Fibroblast of peridontal ligament (primary cell): ENCODE results near the gene PPP1R14C.

Source experiments
- DNase-seq: peaks from one replicate; pipeline ENCODE4 v3.0.0-alpha.2; 2010; ENCODE audit errors: extremely low read depth

Gene PPP1R14C

DNA sequence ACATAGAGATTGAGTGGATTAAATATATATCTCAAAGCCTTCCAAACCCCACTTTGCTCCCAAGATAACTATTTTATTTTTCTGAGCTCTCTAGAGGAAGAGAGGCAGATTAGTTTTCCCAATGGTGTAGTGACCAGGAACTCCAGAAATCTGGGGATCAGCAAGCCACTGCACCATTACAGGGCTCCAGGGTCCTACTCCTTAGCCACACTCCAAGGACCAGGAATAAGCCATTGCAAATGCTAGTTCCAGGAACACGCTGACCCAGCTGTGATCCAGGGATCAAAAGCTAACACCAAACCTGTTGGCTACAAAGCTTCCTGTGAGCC is 128.3 kb downstream of the PPP1R14C start:
- no peak for DNase-seq

DNA sequence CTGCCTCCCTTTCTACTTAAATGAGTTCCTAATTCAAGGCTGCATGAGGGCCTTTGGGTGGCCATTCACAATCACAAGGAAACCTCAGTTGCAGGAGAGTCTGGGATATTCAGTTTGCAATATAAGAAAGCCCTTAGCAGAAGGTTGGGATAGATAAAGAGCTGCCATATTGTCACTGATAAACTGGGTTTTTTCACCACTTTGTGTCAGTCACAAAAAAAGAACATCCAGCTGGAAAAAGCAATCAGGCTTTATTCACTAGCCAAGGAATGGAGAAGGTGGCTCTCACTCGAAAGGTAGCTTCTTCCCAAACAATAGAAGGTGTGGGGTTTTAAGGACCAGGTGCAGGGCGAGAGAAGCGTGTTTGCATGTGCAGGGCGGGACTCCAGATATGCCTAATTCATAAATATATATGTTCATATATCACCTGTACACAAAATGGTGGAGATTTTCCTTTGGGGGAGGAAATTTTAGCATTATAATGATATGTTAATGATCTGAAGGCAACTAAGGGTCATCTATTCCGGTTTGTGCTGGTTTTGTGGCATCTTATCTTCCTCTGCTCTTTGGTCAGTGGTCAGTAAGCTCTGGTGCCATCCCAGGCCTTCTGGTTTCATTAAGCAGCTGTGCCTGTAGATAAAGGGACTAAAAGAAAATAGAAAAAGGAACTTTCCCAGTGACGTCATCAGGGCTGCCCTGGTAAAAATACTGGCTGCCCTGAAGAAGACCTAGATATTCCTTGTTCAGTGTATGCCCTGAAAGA is 128.8 kb downstream of the PPP1R14C start:
- DNase-seq = no peak

DNA sequence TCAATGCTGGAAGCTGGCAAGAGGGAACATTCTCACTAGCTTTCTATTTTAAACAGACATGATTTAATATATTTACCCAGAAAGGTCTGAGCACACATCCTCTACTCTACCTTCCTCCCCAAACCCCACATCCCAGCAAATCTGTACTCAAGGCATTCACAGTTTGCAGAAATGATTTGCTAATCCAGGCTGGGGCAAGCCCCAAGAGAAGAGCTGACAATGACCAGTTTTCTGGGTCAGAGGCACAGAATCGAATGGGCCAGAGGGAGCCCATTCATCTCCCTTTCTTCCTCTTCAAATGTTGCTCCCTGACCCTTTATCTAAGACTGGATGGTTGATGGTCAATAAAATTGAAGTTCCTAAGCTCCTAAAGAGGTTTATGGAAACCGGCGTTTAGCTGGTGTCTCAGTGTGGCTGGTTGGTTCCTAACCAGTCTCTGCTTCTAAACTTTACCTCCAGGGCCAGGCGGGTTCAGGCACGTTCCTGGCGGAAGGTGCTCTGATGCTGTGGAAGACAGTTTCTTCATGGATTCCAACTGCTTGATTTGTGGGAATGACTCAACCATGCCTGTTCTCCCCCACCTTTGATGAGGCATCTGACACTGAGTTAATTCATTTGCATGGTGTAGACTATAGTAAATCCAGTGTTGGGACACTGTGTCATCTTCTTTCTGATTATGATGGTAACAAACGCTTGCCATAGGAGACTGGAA is 129.6 kb downstream of the PPP1R14C start:
- DNase-seq = no peak

DNA sequence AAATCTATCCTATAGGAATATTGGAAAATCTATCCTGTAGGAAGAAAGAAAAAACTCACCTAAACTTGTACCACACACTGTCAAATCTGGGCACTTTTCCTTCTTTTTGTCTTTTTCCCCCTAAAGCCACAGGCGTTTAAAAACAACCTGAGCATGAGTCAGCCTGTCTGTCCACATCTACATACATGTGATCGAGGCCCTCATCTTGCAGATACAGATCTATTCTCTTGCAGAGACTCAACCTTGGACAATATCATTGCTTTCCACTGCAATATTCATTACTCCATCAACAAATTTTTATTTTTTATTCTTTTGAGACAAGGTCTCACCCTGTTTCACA is 130.1 kb downstream of the PPP1R14C start:
- DNase-seq = no peak

DNA sequence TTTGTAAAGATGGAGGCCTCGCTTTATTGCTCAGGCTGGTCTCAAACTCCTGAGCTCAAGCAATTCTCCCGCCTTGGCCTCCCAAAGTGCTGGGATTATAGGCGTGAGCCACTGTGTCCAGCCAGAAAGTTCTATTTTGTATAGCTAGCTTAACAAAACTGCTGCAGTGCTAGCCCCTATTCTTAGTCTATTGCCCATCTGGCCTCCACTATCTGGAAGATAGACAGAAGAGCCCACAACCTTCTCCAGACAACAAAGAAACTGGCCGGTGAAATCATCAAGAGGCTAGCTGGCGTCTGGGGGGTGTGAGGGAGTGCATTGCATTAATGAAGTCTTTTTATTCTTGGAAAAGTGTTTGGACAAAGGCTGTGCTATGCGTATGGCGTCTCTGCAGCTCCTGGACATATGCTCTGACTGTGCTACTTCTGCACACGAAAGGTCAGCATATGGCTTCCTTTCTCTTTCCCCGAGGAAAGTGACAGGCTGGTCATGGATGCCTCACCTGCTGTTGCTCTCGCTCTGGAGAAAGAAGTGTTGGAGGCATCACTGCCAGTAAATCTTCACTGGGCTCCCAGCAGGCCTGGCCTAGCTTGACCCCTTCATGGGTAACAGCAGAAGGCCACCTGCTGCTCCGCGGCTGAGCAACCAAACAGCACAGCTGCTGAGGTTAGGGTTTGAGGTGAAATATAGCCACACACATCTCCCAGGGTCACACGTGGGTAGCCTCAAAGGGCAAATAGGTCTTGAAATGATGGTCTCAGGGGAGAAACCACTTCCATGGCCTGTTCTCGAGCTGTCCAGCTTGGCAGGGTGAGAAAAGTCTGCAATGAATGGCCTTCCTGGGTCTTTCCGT is 130.8 kb downstream of the PPP1R14C start:
- DNase-seq = no peak

DNA sequence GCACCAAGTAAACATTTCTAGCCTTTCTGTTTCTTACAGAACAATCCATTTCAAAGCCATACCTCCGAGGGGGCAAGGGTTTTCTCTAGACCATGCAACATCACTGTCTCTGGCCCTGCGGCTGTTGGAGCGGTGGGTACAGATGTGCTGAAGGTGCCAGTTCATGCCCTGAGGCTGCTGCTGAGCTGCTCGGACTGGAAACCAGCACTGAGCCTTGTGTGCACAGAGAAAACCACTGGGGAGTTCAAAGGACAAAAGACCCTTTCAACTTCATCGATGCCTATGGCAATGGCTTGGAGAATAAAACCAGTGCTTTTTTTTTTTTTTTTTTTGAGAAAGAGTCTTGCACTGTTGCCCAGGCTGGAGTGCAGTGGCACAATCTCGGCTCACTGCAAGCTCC is 132.6 kb downstream of the PPP1R14C start:
- no peak for DNase-seq

DNA sequence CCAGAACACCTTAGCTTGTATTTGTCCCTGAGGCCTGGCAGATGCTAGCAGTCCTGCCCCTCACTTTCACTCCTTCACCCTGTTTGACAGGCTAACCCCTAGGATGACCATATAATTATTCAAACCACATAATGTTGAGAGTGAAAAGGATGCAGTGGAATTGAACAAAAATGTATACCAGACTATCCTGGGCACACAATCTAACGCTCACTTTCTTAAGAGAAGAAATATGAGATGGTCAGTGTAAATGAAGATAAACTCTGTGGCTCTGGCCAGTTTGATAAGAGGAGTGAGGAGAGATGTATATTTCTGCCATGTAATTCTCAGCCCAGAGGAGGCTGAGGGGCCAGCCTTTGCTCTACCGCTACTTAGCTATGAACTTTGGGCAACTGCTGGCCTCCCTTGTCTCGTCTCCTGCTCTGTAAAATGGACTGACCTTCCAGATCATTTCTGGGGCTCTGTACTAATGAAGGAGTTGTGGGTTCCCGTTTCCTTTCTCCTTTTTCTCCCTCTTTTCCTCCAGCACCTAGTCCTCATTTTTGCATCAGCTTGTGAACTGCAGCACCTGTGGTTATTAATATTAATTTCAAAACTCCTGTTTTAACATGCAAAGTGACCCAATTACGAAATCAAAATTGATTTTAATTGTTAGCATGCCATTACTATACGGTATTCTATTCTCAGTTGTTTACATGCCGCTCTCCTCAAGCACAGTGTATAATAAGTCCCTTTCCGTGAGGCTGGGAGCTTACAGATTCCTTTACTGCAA is 133.5 kb downstream of the PPP1R14C start:
- no peak for DNase-seq

DNA sequence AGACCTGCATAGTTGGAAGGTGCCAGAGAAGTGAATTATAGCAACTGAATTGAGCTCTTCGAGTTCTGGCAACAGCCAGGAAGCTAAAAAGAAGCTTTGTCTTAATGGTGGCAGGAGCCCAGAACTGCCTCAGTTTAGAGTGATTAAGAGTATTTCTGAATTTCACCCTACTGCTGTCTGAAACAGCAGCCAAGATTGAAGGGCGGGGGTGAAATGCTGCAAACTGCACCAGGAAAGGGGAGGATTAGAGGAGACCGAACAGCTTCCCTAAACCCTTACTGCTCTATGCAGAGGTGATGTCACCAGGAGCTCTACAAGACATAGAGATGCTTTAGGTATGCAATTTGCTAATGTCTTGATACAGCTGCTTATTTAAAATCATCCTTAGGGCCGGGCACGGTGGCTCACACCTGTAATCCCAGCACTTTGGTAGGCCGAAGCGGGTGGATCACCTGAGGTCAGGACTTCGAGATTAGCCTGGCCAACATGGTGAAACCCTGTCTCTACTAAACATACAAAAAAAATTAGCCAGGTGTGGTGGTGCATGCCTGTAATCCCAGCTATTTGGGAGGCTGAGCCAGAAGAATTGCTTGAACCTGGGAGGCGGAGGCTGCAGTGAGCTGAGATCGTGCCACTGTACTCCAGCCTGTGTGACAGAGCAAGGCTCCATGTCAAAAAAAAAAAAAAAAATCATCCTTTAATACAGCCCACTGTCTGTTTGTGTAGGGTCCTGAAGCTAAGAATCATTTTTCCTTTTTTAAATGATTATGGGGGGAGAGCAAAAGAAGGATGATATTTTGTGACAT is 134.3 kb downstream of the PPP1R14C start:
- no peak for DNase-seq

DNA sequence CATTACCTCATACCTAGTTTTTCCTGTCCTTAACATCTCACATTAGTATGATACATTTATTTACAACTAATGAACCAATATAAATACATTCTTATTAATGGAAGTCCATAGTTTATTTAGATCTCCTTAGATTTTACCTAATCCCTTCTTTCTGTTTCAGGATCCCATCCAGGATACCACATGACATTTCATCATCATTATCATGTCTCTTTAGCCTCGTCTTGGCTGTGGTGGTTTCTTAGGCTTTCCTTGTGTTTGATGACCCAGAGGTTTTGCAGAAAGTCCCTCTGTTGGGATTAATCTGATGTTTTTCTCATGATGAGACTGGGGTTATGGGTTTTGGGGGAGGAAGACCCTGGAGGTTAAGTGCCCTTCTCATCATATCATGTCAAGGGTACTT is 136.7 kb downstream of the PPP1R14C start:
- DNase-seq = no peak

DNA sequence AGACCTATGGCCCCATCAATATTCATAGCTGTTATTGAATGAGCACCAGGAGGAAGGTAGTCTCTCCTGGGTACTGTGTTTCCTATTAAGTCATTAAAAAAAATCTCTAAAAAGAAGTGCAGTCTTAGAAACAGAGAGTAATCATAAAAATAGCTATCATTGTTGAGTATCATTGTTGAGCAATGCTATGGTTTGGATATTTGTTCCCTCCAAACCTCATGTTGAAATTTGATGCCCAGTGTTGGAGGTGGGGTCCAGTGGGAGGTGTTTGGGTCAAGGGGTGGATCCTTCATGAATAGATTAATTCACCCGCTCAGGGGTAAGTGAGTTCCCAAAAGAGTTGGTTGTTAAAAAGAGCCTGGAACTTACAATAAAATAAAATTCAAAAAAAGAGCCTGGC is 137.9 kb downstream of the PPP1R14C start:
- no peak for DNase-seq

DNA sequence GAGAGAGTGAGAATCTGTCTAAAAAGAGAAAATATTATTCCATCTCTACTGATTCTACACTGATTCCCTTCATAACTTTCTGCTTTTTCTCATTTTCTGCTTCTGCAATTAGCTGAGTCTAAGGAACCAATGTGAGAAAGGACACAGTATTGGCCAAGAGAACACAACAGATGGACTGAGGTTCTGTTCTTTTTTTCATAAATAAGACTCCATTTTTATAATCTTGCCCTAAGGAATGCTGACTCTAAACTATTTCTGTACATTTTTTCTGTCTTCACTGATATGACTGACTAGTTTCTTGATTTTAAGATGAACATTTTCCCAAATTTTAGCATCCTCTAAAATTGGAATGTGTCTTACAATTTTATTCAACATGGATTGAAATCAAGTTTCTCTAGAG is 138.9 kb downstream of the PPP1R14C start:
- no peak for DNase-seq

DNA sequence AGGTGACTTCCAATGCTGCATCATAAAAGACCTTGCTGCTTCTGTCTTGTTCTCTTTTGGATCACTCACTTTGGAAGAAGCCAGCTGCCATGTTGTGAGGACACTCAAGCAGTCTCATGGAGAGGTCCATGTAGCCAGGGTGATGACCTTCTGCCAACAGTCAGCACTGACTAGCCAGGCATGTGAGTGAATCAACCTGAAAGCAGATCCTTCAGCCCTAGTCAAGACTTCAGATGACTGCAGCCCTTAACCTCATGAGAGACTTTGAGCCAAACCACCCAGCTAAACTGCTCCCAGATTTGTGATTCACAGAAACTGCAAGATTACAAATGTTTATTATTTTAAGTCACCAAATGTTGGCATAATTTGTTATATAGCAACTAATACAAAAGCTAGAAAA is 140.0 kb downstream of the PPP1R14C start:
- no peak for DNase-seq

DNA sequence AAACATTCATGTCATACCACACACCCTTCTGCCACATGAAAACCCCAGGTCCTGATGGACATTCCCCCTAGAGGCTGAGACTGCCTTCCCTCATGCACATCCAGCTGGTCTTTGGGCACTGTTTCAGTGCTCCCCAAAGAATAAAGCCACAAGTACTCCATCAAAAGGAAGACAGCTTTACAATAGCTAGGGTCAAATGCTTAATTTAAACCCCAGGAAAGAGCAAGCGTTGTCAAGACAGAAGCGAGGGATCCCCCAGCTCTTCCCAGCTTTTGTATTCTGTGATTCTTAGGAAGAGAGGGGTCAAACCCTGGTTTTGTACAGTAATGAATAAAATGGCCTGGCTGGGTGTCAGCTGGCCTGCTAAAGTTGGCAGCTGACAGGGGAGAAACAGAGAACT is 143.6 kb downstream of the PPP1R14C start:
- DNase-seq = no peak

DNA sequence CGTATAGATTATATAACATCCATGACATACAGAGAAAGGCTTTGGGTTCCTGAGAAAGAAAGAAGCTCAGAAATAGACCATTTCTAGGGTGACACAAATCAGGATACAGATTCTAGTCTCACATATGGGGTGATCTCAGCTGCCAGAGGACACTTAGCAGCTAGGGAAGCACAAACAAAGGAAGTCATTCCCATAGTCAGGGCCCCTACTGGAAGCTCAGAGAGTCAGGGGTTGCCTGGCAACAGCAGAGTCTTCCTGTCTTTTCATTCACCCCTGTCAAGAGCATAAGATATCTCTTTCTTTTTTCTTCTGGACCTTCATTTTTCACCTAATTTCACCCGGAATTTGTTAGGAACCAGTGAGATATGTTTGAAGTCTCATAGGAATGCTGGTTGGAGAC is 144.1 kb downstream of the PPP1R14C start:
- no peak for DNase-seq

DNA sequence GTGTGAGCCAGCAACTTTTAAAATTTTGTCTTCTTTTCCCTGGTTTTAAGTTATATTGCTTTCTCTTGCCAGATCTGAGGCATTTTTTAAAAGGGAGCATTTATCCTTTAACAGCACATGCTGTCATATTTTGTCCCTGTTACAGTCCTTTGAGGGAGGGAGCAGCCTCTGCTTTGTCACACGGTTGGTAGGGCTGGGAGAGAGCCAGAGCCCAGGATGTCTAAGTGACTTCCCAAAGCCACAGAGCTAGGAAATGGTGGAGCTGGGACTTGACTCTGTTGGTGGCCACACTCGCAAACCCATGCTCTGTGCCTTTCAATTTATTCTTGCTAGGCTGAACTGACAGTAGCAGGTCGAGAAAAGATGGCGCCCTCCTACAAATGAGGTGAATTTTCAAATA is 145.6 kb downstream of the PPP1R14C start:
- no peak for DNase-seq

DNA sequence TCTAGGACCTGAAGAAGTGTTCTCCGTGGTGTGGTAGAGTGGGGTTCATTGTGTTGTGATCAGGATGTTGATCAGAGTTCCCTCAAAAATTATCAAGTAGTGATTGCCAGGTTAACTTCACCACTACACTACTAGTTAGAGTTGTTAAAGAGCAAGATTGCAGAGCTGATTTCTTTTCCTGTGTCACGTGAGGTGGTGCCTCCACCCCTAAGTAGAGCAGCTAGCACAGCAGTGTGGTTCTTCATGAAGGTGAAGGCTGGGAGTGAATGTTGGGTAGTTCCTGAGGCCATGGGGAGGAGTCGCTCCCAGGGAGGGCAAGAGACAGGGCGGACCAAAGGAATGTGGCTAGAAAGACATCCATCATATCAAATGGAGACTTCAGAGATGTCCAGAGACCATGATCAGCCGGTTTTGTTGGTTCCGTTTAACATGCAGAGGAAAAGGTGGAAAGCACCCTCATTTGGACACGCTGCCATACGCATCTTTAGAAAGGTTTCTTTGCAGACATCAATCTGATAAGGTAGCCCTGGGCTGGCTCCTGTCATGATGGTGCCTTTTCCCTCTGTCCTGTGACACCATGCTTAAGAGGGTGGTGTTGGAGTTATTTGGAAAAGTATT is 146.7 kb downstream of the PPP1R14C start:
- no peak for DNase-seq

DNA sequence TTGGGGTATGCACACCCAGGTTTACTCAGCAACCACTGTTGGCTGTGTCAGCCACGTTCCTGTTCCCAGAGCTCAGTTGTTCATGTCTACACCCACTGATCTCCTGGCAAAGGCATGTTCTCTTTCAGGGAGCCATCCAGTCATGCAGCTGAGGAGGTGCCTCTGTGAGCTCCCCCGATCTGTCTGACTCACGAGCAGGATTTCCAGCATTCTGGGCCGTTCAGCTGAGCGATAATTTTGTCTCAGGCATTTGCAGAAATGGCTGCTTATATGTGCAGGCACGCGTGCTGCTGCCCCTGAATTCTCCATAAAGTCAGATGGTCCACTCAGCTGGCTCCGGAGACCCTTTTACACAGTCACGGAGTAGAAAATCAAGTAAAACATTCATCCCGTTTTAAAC is 147.6 kb downstream of the PPP1R14C start:
- no peak for DNase-seq

DNA sequence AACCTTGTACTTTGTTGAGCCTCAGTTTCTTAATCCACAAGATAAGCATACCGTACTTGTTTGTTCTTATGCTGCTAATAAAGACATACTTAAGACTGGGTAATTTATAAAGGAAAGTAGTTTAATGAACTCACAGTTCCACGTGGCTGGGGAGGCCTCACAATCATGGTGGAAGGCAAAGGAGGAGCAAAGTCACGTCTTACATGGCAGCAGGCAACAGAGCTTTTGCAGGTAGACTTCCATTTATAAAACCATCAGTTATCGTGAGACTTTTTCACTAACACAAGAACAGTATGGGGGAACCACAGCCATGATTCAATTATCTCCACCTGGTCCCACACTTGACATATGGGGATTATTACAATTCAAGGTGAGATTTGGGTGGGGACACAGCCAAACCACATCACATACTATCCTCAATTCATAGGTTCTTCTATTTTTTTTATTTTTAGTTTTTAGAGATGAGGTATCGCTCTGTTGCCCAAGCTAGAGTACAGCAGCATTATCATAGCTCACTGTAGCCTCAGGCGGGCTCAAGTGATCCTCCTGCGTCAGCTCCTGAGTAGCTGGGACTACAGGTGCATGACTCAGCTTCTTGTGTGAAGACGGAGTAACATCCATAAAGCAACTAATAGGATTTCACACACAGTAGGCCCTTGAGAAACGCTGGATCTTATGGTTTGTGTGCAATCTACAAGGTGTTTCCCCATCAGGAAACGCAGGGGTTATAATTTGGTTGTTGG is 149.3 kb downstream of the PPP1R14C start:
- no peak for DNase-seq

DNA sequence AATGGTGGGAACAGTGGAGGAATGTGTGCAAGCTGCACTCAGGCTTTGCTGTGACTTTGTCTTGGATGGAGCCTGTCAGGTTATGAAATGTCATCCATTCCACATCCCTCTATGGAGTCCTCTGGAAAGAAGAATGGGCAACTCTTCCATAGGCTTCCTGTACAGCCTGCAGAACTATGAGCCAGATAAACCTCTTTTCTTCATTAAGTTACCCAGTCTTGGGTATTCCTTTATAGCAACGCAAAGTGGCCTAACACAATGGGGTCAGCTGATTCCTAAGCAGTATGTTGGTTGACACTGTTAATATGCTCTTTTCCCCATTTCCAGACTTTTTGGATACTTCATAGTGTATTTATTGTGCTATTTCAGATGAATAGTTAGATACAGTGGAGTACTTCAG is 150.2 kb downstream of the PPP1R14C start:
- no peak for DNase-seq
